Neural cell (in vitro differentiated cells): ENCODE data around the gene SOCS6. TPM values are rescaled to one million over a fixed set of nuclear protein-coding genes. Genes with fewer than 3 reads are reported as not detected.

Source experiments
- H2AFZ ChIP-seq: fragments of 200-600, 300-800 bp; sonication (generic), shearing (Covaris generic); 2 replicates; pipeline ENCODE4 v1.6.0; 2014; ENCODE audit warnings: low read depth, mild to moderate bottlenecking, antibody characterized with exemption, low read length, moderate library complexity
- H3F3A ChIP-seq: fragments of 200-600 bp; shearing (Covaris generic); 2 replicates; pipeline ENCODE4 v1.6.1; 2016; ENCODE audit warnings: mild to moderate bottlenecking, moderate library complexity, mixed read lengths, antibody characterized with exemption, low read length; ENCODE audit not compliant: insufficient read depth, poor library complexity, severe bottlenecking
- H3K27ac ChIP-seq: fragments of 200-600, 300-800 bp; sonication (generic), shearing (Covaris generic); 2 replicates; pipeline ENCODE4 v1.5.1; 2014; ENCODE audit warnings: mild to moderate bottlenecking, low read length, moderate library complexity
- H3K27me3 ChIP-seq: fragments of 300-800, 200-600 bp; sonication (generic), shearing (Covaris generic); 2 replicates; pipeline ENCODE4 v1.6.0; 2014; ENCODE audit warnings: mild to moderate bottlenecking, low read depth, low read length, moderate library complexity; ENCODE audit not compliant: insufficient read depth
- H3K36me3 ChIP-seq: fragments of 300-800, 200-600 bp; sonication (generic), shearing (Covaris generic); 2 replicates; pipeline ENCODE4 v1.5.1; 2014; ENCODE audit warnings: mild to moderate bottlenecking, antibody characterized with exemption, low read length, moderate library complexity; ENCODE audit not compliant: insufficient read depth
- H3K4me2 ChIP-seq: fragments of 300-800, 200-600 bp; sonication (generic), shearing (Covaris generic); 2 replicates; pipeline ENCODE4 v1.6.0; 2014; ENCODE audit warnings: mild to moderate bottlenecking, low read length
- H3K4me3 ChIP-seq: fragments of 300-800, 200-600 bp; sonication (generic), shearing (Covaris generic); 2 replicates; pipeline ENCODE4 v1.5.1; 2014; ENCODE audit warnings: mild to moderate bottlenecking, low read length, moderate library complexity
- H3K79me2 ChIP-seq: fragments of 200-600 bp; shearing (Covaris generic); replicated peaks from 2 replicates; pipeline ENCODE4 v1.6.0; 2014; ENCODE audit warnings: mild to moderate bottlenecking, low read length, moderate library complexity; ENCODE audit not compliant: insufficient read depth
- H3K9ac ChIP-seq: fragments of 300-800, 200-600 bp; sonication (generic), shearing (Covaris generic); 2 replicates; pipeline ENCODE4 v1.6.1; 2016; ENCODE audit warnings: mild to moderate bottlenecking, low read length, mixed read lengths
- H3K9me2 ChIP-seq: fragments of 200-600 bp; shearing (Covaris generic); 2 replicates; pipeline ENCODE4 v1.6.1; 2016; ENCODE audit warnings: mild to moderate bottlenecking, low read length, mixed read lengths; ENCODE audit not compliant: insufficient read depth
- H3K9me3 ChIP-seq: fragments of 200-600, 300-800 bp; sonication (generic), shearing (Covaris generic); 2 replicates; pipeline ENCODE4 v1.6.1; 2016; ENCODE audit warnings: mild to moderate bottlenecking, mixed run types, low read length, moderate library complexity, mixed read lengths
- H4K20me1 ChIP-seq: fragments of 200-600 bp; shearing (Covaris generic); 2 replicates; pipeline ENCODE4 v1.6.1; 2016; ENCODE audit warnings: mild to moderate bottlenecking, mixed run types; ENCODE audit not compliant: insufficient read depth
- CTCF ChIP-seq: fragments of 450-650 bp; IDR thresholded peaks from 2 replicates; pipeline ENCODE4 v1.5.1; 2014; ENCODE audit warnings: antibody characterized with exemption, mild to moderate bottlenecking, moderate library complexity; ENCODE audit not compliant: poor library complexity, severe bottlenecking
- EP300 ChIP-seq: fragments of 450-650 bp; conservative IDR thresholded peaks from 2 replicates; pipeline ENCODE4 v1.6.1; 2014; ENCODE audit warnings: antibody characterized with exemption, mild to moderate bottlenecking, moderate library complexity; ENCODE audit not compliant: poor library complexity, severe bottlenecking
- EZH2 ChIP-seq: fragments of 200-600, 300-800 bp; shearing (Covaris generic), sonication (generic); IDR thresholded peaks from 2 replicates; pipeline ENCODE4 v1.6.1; 2014; ENCODE audit warnings: antibody characterized with exemption, low read length, borderline replicate concordance, mild to moderate bottlenecking; ENCODE audit not compliant: insufficient read depth, poor library complexity, severe bottlenecking
- MXI1 ChIP-seq: fragments of 450-650 bp; conservative IDR thresholded peaks from 2 replicates; pipeline ENCODE4 v1.6.1; 2014; ENCODE audit warnings: antibody characterized with exemption, mild to moderate bottlenecking; ENCODE audit not compliant: poor library complexity, severe bottlenecking
- POLR2AphosphoS5 ChIP-seq: IDR thresholded peaks from 2 replicates; pipeline ENCODE4 v1.6.1; 2012
- RAD21 ChIP-seq: fragments of 450-650 bp; conservative IDR thresholded peaks from 2 replicates; pipeline ENCODE4 v1.6.1; 2014; ENCODE audit warnings: antibody characterized with exemption, mild to moderate bottlenecking, moderate library complexity
- SMC3 ChIP-seq: fragments of 450-650 bp; conservative IDR thresholded peaks from 2 replicates; pipeline ENCODE4 v1.6.1; 2014; ENCODE audit warnings: antibody characterized with exemption, mild to moderate bottlenecking, moderate library complexity; ENCODE audit not compliant: poor library complexity
- TAF1 ChIP-seq: IDR thresholded peaks from 2 replicates; pipeline ENCODE4 v1.6.1; 2012; ENCODE audit warnings: low read depth
- polyA plus RNA-seq: library from polyadenylated mRNA; depleted of rRNA; stranded (reverse); fragments of >200 nt; gene quantifications from 2 replicates; pipeline ENCODE4 v1.2.3, GENCODE V29; 2014
- TF ChIP-seq, protein P1 (sequence below): IDR thresholded peaks from 2 replicates; pipeline ENCODE4 v1.6.1; 2012; ENCODE audit warnings: borderline replicate concordance

SOCS6 gene
- polyA plus RNA-seq, 1 donor from 2014 or later = 21.9 TPM

GRCh38 chr18:70330887-70331286 is 42.0 kb downstream of the SOCS6 start:
- Histone ChIP-seq H3K27me3 (no peaks in the 10 kb centered on the region), H3K4me3 (no peak overlapping the region), H3K36me3 (peaks cover 3% of the 10 kb centered on the region), H3K4me2 (no peak overlapping the region), H2AFZ (no peak overlapping the region), H3K27ac (no peak overlapping the region), H3K79me2 (peaks cover 14% of the 10 kb centered on the region), H3K9ac (no peak overlapping the region), H3K9me3 (no peaks in the 10 kb centered on the region), H3K9me2 (no peaks in the 10 kb centered on the region), H4K20me1 (no peaks in the 10 kb centered on the region), H3F3A (no peaks in the 10 kb centered on the region)
- no peak for TF ChIP-seq EP300
- no peak for TF ChIP-seq CTCF
- TF ChIP-seq, protein P1, sequence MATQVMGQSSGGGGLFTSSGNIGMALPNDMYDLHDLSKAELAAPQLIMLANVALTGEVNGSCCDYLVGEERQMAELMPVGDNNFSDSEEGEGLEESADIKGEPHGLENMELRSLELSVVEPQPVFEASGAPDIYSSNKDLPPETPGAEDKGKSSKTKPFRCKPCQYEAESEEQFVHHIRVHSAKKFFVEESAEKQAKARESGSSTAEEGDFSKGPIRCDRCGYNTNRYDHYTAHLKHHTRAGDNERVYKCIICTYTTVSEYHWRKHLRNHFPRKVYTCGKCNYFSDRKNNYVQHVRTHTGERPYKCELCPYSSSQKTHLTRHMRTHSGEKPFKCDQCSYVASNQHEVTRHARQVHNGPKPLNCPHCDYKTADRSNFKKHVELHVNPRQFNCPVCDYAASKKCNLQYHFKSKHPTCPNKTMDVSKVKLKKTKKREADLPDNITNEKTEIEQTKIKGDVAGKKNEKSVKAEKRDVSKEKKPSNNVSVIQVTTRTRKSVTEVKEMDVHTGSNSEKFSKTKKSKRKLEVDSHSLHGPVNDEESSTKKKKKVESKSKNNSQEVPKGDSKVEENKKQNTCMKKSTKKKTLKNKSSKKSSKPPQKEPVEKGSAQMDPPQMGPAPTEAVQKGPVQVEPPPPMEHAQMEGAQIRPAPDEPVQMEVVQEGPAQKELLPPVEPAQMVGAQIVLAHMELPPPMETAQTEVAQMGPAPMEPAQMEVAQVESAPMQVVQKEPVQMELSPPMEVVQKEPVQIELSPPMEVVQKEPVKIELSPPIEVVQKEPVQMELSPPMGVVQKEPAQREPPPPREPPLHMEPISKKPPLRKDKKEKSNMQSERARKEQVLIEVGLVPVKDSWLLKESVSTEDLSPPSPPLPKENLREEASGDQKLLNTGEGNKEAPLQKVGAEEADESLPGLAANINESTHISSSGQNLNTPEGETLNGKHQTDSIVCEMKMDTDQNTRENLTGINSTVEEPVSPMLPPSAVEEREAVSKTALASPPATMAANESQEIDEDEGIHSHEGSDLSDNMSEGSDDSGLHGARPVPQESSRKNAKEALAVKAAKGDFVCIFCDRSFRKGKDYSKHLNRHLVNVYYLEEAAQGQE = no peak
- no peak for TF ChIP-seq SMC3

- H3K9me2 ChIP-seq = no peaks in the 10 kb centered on the region
- H2AFZ ChIP-seq = no peak overlapping the region
- H3K36me3 ChIP-seq = no peaks in the 10 kb centered on the region
- H3K4me3 ChIP-seq = no peak overlapping the region
- H4K20me1 ChIP-seq = no peaks in the 10 kb centered on the region
- no peak overlapping the region for H3K4me2 ChIP-seq
- peaks cover 11% of the 10 kb centered on the region for H3K79me2 ChIP-seq
- no peak overlapping the region for H3K9ac ChIP-seq
- H3F3A ChIP-seq = no peaks in the 10 kb centered on the region
- H3K9me3 ChIP-seq = no peaks in the 10 kb centered on the region
- H3K27ac ChIP-seq = no peak overlapping the region
- no peaks in the 10 kb centered on the region for H3K27me3 ChIP-seq
- TF ChIP-seq RAD21 = no peak
- TF ChIP-seq TAF1 = no peak
- TF ChIP-seq MXI1 = no peak
- no peak for TF ChIP-seq SMC3
- TF ChIP-seq, protein P1 = no peak
- TF ChIP-seq EP300 = no peak
- no peak for TF ChIP-seq POLR2AphosphoS5
- TF ChIP-seq CTCF = no peak
- no peak for TF ChIP-seq EZH2
Observed at GRCh38 chr18:70331456-70332097, 42.7 kb downstream of the SOCS6 start.
